Mesodermal cell (in vitro differentiated cells): Measurements from ENCODE around the gene ELOVL5. TPM values are rescaled to one million over a fixed set of nuclear protein-coding genes. Genes with fewer than 3 reads are reported as not detected.
"Not testable (repeated sequence)": the region's sequence is repeated elsewhere in the genome, so short reads cannot be mapped to it uniquely, and the experiment has no call there.

ENCODE experiments used
- H3K27ac ChIP-seq: 2 replicates; pipeline ENCODE4 v1.7.0; 2013; ENCODE audit warnings: mild to moderate bottlenecking, low read depth, low read length, moderate library complexity; ENCODE audit not compliant: severe bottlenecking
- H3K36me3 ChIP-seq: 2 replicates; pipeline ENCODE4 v1.7.1; 2013; ENCODE audit warnings: mild to moderate bottlenecking, low read length, moderate library complexity; ENCODE audit not compliant: control insufficient read depth, insufficient read depth
- H3K4me1 ChIP-seq: one replicate; pipeline ENCODE4 v1.7.1; 2013; ENCODE audit warnings: mild to moderate bottlenecking, low read length; ENCODE audit not compliant: insufficient read depth, control insufficient read depth, poor library complexity, severe bottlenecking
- H3K4me3 ChIP-seq: 2 replicates; pipeline ENCODE4 v1.7.0; 2013; ENCODE audit warnings: low read length, control low read depth, mild to moderate bottlenecking; ENCODE audit not compliant: insufficient read depth, poor library complexity, severe bottlenecking; ENCODE audit errors: extremely low read depth
- H3K9me3 ChIP-seq: 2 replicates; pipeline ENCODE4 v1.7.1; 2013; ENCODE audit warnings: mild to moderate bottlenecking, low read length, moderate library complexity; ENCODE audit not compliant: control insufficient read depth
- WGBS, 2 experiments: methylation state at CpG; one replicate each; pipeline ENCODE4 v1.1.5; 2013; ENCODE audit warnings: missing lambda C conversion rate in 2 of 2; ENCODE audit not compliant: insufficient coverage in 2 of 2; 5-methylcytosine and 5-hydroxymethylcytosine counted together
- polyA plus RNA-seq, 2 experiments: library from polyadenylated mRNA; stranded (reverse); fragments of 50-300 nt; gene quantifications; one replicate each; pipeline ENCODE4 v1.2.3, GENCODE V29; 2013

The ELOVL5 gene, protein sequence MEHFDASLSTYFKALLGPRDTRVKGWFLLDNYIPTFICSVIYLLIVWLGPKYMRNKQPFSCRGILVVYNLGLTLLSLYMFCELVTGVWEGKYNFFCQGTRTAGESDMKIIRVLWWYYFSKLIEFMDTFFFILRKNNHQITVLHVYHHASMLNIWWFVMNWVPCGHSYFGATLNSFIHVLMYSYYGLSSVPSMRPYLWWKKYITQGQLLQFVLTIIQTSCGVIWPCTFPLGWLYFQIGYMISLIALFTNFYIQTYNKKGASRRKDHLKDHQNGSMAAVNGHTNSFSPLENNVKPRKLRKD
- 134 TPM for polyA plus RNA-seq (2013, experiment 1 of 2)
- polyA plus RNA-seq (2013, experiment 2 of 2) = 144 TPM

DNA sequence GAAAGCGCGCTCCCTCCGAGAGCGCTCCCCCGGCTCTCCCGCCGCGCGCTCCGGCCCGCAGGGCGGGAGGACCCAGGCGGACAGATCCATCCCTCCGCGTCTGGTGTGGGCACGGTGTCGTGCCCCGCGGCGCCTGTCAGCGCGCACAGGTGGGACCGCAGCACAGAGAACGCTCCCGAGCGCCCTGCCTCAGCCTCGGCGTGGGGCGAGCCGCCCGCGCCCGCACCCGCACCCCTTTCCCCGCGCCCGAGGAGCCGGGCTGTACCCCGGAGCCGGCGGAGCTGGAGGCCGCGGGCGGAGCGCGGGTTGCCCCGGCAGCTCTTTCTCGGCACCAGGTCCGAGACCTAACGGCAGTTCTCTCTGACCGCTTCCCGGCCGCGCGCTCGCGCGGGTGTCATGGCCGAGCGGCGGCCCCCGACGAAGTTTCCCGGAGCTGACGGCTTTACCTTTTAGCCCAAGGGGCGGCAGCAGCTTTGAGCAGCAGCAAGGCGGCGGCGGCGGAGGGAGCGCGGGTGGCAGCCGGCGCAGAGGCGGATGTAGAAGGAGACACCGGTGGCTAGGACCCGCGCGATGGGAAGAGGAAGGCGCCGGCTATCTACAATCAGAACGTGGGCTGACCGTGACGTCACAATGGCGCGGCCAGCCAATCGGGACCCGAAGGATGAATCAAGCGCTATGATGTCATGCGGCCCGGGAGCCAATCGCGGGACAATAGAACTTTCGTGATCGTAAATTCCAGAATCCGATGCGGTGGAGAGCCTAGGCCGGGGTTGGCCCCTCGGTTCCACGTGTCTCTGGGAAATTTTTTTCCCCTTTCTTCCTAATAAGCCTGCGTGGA lies at the start of gene ELOVL5:
Gene ELOVL5, minus strand, starts transcription at position 580 of the 838 bp plus-strand sequence. CDS start 53,251 bp downstream, outside the sequence.
- Histone ChIP-seq H3K4me1 (no peaks in the 10 kb centered on the region), H3K36me3 (peaks cover 14% of the 10 kb centered on the region), H3K9me3 (no peaks in the 10 kb centered on the region), H3K4me3 (peak within 1 kb of the TSS; percentile 84), H3K27ac (peak within 1 kb of the TSS; percentile 89)
- 1% methylated on average over 94 to 96 of the region's 101 CpGs for WGBS, 2 experiments

DNA sequence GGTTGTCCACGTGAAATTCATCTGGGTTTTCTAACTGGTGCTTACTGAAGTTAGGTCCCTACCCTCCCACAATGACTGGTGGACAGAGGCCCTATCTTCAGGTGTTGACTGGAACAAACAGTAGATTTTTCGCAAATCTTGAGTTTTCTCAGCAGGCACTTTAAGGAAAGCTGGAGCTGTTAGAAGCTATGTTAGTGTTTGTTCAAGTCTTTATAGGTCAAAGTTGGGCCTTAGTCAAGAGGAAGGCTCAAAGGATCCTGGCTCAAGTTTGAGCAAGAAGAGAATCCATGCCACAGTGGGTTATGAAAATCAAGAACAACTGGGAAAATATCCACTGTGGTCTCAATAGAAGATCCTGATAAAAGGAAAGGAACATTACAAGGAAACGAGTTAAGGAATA lies 48.5 kb upstream of the ELOVL5 start:
- no peaks in the 10 kb centered on the region for H3K36me3 ChIP-seq
- WGBS, 2 experiments = 70 to 86% methylated on average over 2 of the region's 3 CpGs
- no peak overlapping the region for H3K27ac ChIP-seq
- H3K9me3 ChIP-seq = no peaks in the 10 kb centered on the region
- H3K4me1 ChIP-seq = no peaks in the 10 kb centered on the region
- H3K4me3 ChIP-seq = no peak overlapping the region

DNA sequence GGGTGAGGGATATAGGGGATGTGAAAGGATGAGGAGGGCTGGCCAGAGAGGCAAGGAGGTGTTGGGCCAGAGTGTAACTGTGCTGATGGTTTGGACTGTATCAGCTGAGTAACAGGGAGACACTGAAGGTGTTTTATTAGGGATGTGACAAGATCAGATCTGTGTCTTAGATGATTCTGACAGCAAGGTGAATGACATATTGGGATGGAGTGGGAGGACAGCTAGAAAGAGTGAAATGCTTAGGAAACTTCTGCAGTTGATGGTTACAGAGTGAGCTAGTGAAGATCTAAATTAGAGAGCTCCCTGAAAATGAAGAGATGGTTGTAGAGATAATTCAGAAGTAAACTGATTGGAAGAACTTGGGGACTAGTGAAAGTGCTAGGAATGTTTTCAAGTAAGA lies 47.2 kb upstream of the ELOVL5 start:
- Histone ChIP-seq H3K4me1 (no peaks in the 10 kb centered on the region), H3K9me3 (no peaks in the 10 kb centered on the region), H3K27ac (no peak overlapping the region), H3K36me3 (no peaks in the 10 kb centered on the region), H3K4me3 (no peak overlapping the region)

DNA sequence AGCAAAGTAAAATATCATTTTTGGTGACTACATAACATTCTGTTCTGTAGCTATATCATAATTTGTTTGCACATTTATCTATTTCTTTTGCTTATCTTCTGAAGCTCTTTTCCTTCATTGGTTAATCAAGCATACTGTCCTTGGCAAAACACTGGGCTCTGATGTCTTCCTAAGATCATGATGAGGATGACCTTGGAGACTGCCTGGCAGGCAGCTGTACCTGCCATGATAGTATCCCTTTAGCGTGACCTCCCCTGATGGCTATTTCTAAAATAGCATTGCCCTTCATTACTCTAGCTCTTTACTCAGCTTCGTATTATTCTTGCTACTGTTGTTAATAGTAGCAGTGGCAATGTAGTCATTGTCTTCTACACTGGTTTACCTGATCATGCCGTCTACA lies 46.0 kb upstream of the ELOVL5 start:
- no peaks in the 10 kb centered on the region for H3K4me1 ChIP-seq
- no peaks in the 10 kb centered on the region for H3K36me3 ChIP-seq
- H3K4me3 ChIP-seq = no peak overlapping the region
- no CpG with 5 or more reads among the region's 3 CpGs for WGBS, 2 experiments
- no peaks in the 10 kb centered on the region for H3K9me3 ChIP-seq
- H3K27ac ChIP-seq = no peak overlapping the region

DNA sequence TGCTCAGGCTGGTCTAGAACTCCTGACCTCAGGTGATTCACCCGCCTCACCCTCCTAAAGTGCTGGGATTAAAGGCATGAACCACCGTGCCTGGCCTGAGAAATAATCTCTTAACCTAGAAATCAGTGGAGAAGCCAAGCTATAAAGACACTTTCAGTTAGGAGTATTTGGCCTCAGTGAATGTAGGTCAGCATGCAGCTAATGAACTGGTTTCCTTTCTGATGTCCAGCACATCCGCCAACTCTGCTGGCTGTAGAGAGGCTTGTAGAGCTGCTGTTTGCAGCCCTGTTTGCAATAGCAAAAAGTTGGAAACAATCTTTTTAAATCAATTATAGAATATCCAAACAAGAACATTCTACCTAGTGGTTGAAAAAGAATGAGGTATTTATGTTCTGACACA lies 42.4 kb upstream of the ELOVL5 start:
- Histone ChIP-seq H3K9me3 (no peaks in the 10 kb centered on the region), H3K4me3 (no peak overlapping the region), H3K4me1 (no peaks in the 10 kb centered on the region), H3K36me3 (no peaks in the 10 kb centered on the region), H3K27ac (no peak overlapping the region)
- WGBS, 2 experiments = 83 to 96% methylated on average over 2 to 3 of the region's 3 CpGs

DNA sequence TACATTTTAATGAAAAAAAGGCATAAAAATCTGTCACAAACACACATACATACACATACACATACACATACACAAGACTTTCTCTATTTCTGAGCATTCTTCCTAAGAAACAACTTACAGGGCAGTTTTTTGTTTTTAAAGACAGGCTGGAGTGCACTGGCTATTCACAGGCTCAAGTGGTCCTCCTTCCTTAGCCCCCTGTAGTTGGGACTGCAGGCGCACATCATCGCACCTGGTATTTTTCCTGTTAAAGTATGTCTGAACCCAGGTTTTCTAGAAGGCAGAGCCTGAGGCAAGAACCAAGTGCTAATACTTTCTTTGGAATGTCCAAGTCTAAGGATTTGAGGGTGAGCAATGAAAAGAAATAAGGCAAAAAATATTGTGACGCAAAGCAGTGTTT lies 41.3 kb upstream of the ELOVL5 start:
- 71 to 76% methylated on average over 2 of the region's 3 CpGs for WGBS, 2 experiments
- no peak overlapping the region for H3K27ac ChIP-seq
- no peaks in the 10 kb centered on the region for H3K9me3 ChIP-seq
- no peaks in the 10 kb centered on the region for H3K4me1 ChIP-seq
- no peak overlapping the region for H3K4me3 ChIP-seq
- H3K36me3 ChIP-seq = no peaks in the 10 kb centered on the region

DNA sequence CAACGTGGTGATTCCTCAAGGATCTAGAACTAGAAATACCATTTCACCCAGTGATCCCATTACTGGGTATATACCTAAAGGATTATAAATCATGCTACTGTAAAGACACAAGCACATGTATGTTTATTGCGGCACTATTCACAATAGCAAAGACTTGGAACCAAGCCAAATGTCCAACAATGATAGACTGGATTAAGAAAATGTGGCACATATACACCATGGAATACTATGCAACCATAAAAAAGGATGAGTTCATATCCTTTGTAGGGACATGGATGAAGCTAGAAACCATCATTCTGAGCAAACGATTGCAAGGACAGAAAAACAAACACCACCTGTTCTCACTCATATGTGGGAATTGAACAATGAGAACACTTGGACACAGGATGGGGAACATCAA lies 39.9 kb upstream of the ELOVL5 start:
- H3K27ac ChIP-seq = not testable (repeated sequence)
- no CpG with 5 or more reads among the region's 3 CpGs for WGBS, 2 experiments

DNA sequence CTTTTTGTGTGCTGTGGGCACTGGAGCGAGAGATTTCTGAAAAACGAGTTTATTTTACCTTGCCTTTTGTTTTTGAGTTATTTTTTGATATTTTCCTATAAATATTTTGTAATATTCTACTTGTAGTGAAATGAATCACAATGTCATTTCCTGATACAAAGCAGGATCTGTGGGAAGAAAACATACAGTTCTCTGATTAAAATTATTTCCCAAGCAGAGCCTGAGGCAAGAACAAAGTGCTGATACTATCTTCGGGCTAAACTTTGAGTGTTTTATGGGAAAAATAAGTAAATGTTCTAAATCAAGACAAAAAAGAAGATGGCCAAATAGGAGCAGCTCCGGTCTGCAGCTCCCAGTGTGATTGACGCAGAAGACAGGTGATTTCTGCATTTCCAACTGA lies 33.7 kb upstream of the ELOVL5 start:
- Histone ChIP-seq H3K27ac (no peak overlapping the region), H3K9me3 (no peaks in the 10 kb centered on the region), H3K4me1 (no peaks in the 10 kb centered on the region), H3K4me3 (no peak overlapping the region), H3K36me3 (no peaks in the 10 kb centered on the region)
- WGBS, 2 experiments = 83 to 92% methylated on average over 2 to 3 of the region's 5 CpGs

More for the DNA sequence above, 39.9 kb upstream of the ELOVL5 start:
- H3K36me3 ChIP-seq, H3K4me1 ChIP-seq, H3K4me3 ChIP-seq, H3K9me3 ChIP-seq: not testable (repeated sequence)

DNA sequence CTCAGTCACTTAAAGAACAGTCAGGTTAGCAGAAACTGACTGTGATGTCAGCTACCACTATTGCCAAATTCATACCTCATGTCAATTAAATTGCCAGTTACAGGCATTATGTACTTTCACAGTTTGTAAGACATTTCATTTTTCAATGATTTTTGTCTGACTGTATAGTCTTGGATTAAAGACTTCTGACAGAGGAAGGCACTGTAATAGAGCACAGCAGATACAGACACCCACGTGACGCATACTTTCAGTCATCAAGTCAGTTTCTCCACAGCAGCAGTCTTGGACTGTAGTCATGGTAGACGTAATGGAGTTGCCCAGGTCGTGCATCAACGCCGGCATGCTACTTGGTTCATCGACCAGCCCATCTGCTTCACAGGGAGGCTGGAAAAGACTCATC lies 29.5 kb upstream of the ELOVL5 start:
- H3K27ac ChIP-seq = no peak overlapping the region
- H3K4me1 ChIP-seq = no peaks in the 10 kb centered on the region
- H3K9me3 ChIP-seq = no peaks in the 10 kb centered on the region
- WGBS, 2 experiments = 91 to 92% methylated on average over 7 of the region's 7 CpGs
- H3K36me3 ChIP-seq = no peaks in the 10 kb centered on the region
- H3K4me3 ChIP-seq = no peak overlapping the region

DNA sequence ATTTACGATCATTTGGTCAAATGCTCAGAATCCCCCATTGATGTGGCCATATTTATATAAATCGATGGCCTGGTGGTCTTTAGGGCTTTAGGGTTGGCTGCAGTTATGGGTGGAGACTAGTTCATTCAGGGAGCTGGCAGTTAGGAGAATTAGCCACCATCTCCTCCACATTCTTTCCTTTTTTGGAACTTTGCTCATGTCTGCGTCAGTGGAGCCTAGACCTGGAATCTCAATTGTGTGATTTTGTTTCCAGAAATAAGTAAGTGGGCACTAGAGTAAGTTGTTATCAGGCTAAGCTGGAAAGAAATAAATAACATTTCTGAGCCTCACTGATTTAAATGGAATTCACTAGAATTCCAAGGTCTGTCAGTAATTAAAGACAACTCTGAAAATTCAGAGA lies 29.0 kb upstream of the ELOVL5 start:
- H3K27ac ChIP-seq = no peak overlapping the region
- no peak overlapping the region for H3K4me3 ChIP-seq
- WGBS, 2 experiments = 100% methylated on average over 1 of the region's 3 CpGs; no CpG with 5 or more reads in 1 of the 2 experiments
- H3K4me1 ChIP-seq = no peaks in the 10 kb centered on the region
- H3K36me3 ChIP-seq = no peaks in the 10 kb centered on the region
- no peaks in the 10 kb centered on the region for H3K9me3 ChIP-seq

DNA sequence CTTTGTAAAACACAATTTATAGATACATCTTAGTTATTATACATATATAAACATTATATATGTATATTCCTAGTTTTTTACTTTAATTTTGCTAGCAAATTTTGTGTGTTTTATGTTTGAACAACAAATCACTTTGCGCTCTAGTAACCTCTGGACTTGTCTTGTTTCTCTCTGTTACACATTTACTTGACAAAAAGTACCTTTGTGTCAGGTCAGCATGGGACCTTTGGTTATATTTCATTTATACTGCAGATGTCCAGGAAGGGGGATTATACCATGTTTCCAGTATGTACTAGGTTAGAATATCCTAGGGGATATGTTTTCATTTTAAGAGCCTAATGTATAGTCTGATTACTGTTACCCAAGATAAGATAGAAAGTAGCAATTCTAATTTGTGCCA lies 28.5 kb upstream of the ELOVL5 start:
- no peaks in the 10 kb centered on the region for H3K36me3 ChIP-seq
- H3K27ac ChIP-seq = no peak overlapping the region
- H3K9me3 ChIP-seq = no peaks in the 10 kb centered on the region
- WGBS, 2 experiments = no CpG with 5 or more reads among the region's 1 CpG
- H3K4me1 ChIP-seq = no peaks in the 10 kb centered on the region
- no peak overlapping the region for H3K4me3 ChIP-seq
